Right atrium auricular region (tissue), 2 donors: ENCODE measurements around the gene MMP11. TPM values are rescaled to one million over a fixed set of nuclear protein-coding genes. Genes with fewer than 3 reads are reported as not detected.
A peak's percentile ranks its signal among the peaks of the same experiment; 100 is the strongest.

Experiments used
- DNase-seq: peaks from one replicate; pipeline ENCODE4 v3.0.0-alpha.2; 2019; ENCODE audit warnings: low spot score
- H3K27ac ChIP-seq, 2 donors: fragments of 200-600 bp; sonication (generic); 1 replicate in 1 of 2; 2 replicates in 1 of 2; pipeline ENCODE4 v1.5.1; 2016 to 2019
- H3K27me3 ChIP-seq, 2 donors: fragments of 200-600 bp; sonication (generic); one replicate each; pipeline versions ENCODE4 v1.5.1 to v1.6.0; 2017 to 2019
- H3K36me3 ChIP-seq: fragments of 200-600 bp; sonication (generic); one replicate; pipeline ENCODE4 v1.5.1; 2016
- H3K4me1 ChIP-seq, 2 donors: fragments of 200-600 bp; sonication (generic); one replicate each; pipeline versions ENCODE4 v1.5.1 to v1.6.0; 2017 to 2019
- H3K4me3 ChIP-seq, 2 donors: fragments of 200-600 bp; sonication (generic); 1 replicate in 1 of 2; 2 replicates in 1 of 2; pipeline ENCODE4 v1.5.1; 2017 to 2019; ENCODE audit warnings: mild to moderate bottlenecking in 1 of 2, moderate library complexity in 1 of 2
- H3K9me3 ChIP-seq, 2 donors: fragments of 200-600 bp; sonication (generic); one replicate each; pipeline ENCODE4 v1.5.1; 2019
- total RNA-seq, 2 donors: library from RNA; depleted of rRNA; stranded (reverse); fragments of >200 nt; gene quantifications; one replicate each; pipeline ENCODE4 v1.1.0, GENCODE V29; 2016
- TF ChIP-seq, protein P1 (sequence below), 2 donors: fragments of 200-600 bp; sonication (generic); IDR thresholded peaks; one replicate each; pipeline ENCODE4 v1.5.1; 2019; ENCODE audit warnings: antibody characterized with exemption in 2 of 2

Gene MMP11
- total RNA-seq, 2 donors from 2014 or later = 2.2 to 12.3 TPM

DNA sequence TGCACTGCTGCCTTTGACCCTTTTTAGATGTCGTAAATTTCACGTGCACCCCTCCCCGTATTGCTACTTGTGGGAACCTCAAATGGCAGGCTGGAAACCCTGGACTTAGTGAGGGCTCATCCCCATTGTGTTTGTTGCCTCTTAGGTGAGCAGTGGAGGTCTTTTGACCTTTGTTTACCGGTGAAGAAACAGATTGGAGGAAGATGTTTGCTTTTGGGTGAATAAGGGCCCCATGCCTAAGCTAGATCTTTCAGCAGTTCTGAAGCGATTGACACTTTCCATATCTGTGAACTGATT lies 14.9 kb downstream of the MMP11 start:
- Histone ChIP-seq H3K4me1 (peaks cover 0 to 52% of the 10 kb centered on the region in 2 donors), H3K27ac (peak overlapping the region; percentile 100), H3K27me3 (no peaks in the 10 kb centered on the region), H3K4me3 (peak overlapping the region; percentile 95 to 98), H3K36me3 (peaks cover 8% of the 10 kb centered on the region), H3K9me3 (no peaks in the 10 kb centered on the region)
- TF ChIP-seq, protein P1, sequence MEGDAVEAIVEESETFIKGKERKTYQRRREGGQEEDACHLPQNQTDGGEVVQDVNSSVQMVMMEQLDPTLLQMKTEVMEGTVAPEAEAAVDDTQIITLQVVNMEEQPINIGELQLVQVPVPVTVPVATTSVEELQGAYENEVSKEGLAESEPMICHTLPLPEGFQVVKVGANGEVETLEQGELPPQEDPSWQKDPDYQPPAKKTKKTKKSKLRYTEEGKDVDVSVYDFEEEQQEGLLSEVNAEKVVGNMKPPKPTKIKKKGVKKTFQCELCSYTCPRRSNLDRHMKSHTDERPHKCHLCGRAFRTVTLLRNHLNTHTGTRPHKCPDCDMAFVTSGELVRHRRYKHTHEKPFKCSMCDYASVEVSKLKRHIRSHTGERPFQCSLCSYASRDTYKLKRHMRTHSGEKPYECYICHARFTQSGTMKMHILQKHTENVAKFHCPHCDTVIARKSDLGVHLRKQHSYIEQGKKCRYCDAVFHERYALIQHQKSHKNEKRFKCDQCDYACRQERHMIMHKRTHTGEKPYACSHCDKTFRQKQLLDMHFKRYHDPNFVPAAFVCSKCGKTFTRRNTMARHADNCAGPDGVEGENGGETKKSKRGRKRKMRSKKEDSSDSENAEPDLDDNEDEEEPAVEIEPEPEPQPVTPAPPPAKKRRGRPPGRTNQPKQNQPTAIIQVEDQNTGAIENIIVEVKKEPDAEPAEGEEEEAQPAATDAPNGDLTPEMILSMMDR (IDR thresholded peaks at IDR 0.05) = no peak
- DNase-seq = no peak

DNA sequence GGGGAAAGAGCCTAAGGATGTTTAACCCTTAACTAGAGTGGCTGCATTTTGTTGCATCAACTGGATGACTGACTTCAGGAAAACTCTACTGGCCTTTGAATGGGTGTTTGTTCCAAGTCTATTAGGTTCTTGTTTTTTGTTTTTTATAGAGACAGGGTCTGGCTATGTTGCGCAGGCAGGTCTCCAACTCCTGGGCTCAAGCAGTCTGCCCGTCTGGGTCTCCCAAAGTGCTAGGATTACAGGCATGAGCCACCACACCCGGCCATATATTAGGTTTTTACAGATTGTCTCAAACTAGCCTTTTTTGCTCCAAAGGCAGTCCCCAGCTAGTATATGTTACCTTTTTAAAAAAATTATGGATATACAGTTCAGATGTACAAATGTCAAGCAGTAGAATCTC lies 15.3 kb downstream of the MMP11 start:
- TF ChIP-seq, protein P1 (IDR thresholded peaks at IDR 0.05) = no peak
- peaks cover 10% of the 10 kb centered on the region for H3K36me3 ChIP-seq
- H3K4me3 ChIP-seq = peak overlapping the region; percentile 95 to 98
- H3K4me1 ChIP-seq = peaks cover 0 to 52% of the 10 kb centered on the region in 2 donors
- DNase-seq = no peak
- no peaks in the 10 kb centered on the region for H3K27me3 ChIP-seq
- H3K9me3 ChIP-seq = no peaks in the 10 kb centered on the region
- H3K27ac ChIP-seq = peak overlapping the region; percentile 100

DNA sequence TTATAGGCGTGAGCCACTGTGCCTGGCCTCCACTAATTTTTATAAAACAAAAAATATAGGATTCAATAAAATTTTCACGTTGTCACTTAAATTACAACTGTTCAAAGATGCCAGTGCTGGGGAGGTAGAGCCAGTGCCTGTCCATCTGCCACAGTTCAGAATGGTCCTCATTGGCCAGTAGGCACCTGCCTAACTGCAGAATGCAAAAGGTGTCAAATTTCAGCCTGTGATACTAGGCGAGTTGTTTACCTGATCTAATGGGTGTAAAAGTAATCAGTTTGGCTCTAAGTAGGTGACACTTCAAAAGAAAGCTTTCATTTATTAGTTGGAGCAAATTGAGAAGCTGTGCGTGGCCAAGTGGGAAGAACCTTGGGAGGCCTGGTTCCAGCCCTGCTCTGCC lies 16.5 kb downstream of the MMP11 start:
- Histone ChIP-seq H3K9me3 (no peaks in the 10 kb centered on the region), H3K27ac (peak overlapping the region in 1 of 2 donors; percentile 37), H3K4me1 (peaks cover 0 to 52% of the 10 kb centered on the region in 2 donors), H3K4me3 (no peak overlapping the region), H3K36me3 (peaks cover 22% of the 10 kb centered on the region), H3K27me3 (no peaks in the 10 kb centered on the region)
- DNase-seq = no peak
- TF ChIP-seq, protein P1 (IDR thresholded peaks at IDR 0.05) = no peak

DNA sequence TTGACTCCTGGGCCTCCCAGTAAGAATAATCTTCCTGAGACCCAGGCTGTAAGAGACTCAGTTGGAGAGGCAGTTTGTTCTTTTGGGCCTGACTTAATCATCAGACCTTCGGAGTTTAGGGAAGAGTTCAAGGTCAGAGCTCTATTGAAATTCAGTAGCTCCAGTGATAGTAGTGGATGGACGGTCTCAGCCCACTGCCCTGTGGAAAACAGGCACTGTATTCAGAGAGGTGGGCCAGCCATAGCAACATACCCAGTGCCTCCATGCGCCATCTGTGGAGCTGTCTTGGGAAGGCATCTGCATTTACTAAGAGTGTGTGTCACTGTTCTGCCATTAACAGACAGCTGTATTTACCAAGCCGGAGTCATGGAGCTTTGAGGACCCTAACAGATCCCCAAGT lies 17.0 kb downstream of the MMP11 start:
- Histone ChIP-seq H3K27ac (peak overlapping the region in 1 of 2 donors; percentile 37), H3K9me3 (no peaks in the 10 kb centered on the region), H3K4me1 (peaks cover 0 to 52% of the 10 kb centered on the region in 2 donors), H3K27me3 (no peaks in the 10 kb centered on the region), H3K4me3 (no peak overlapping the region), H3K36me3 (peaks cover 27% of the 10 kb centered on the region)
- no peak for DNase-seq
- TF ChIP-seq, protein P1 (IDR thresholded peaks at IDR 0.05) = no peak

DNA sequence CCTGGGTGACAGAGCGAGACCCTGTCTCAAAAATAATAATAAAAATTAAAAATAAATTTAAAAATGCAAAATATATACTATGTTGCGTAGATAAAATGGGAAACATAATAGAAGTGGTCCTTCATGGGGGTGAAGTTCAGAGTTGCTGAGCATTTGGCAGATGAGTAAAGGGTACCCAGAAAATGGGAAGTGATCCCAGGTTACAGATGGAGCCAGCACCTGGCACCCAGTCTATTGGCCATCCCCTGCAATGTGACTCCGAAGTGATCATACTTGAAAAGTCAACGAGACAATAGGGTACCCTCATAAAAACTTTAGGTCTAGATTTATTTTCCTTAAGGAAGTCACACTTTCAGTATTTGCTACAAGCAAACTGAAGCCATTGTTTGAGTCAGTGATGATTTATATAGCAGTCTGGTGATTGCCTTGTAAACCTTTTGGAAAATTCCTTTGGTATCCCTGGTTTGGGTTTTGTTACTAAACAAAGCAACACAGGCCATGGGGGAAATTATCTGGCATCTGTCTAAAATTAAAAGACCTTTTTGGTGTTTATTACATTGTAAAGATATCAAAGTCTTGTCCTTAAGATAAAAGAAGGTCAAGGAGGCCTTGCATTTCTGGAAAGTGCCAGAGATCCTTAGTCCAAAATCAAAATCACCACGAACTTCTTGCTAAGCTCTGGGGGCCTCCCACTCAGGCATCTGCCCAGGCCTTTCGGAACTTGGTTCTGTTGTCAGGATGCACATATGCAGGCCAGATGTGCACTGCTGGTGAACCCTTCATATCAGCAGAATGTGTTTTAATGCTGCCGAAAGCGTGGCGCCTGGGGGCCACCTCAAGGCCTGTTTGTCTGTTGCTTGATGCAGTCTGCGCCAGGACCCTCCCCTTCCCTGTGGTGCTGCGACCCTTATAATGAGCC lies 18.4 kb downstream of the MMP11 start:
- TF ChIP-seq, protein P1 (IDR thresholded peaks at IDR 0.05) = no peak
- peaks cover 0 to 50% of the 10 kb centered on the region in 2 donors for H3K4me1 ChIP-seq
- H3K4me3 ChIP-seq = no peak overlapping the region
- DNase-seq = no peak
- H3K9me3 ChIP-seq = no peaks in the 10 kb centered on the region
- H3K27ac ChIP-seq = no peak overlapping the region
- H3K36me3 ChIP-seq = peaks cover 41% of the 10 kb centered on the region
- no peaks in the 10 kb centered on the region for H3K27me3 ChIP-seq
